GM18870 (cell line): ENCODE measurements around the gene RHOT2.

Experiments used
- ATAC-seq: cut with Tn5 transposase; IDR thresholded peaks from one replicate; pipeline ENCODE4 v1.9.1; 2021; ENCODE audit warnings: moderate library complexity; ENCODE audit not compliant: unreplicated experiment

The RHOT2 gene

GRCh38 chr16:667780-668518, at the start of gene RHOT2:
Gene RHOT2, plus strand, starts transcription at chr16:668132. Its CDS starts 68 bp downstream, at chr16:668200.
- no peak for ATAC-seq

- no peak for ATAC-seq
Measured at GRCh38 chr16:619476-620100, 48.3 kb upstream of the RHOT2 start.

- no peak for ATAC-seq
Measured at GRCh38 chr16:620700-621525, 47.0 kb upstream of the RHOT2 start.

GRCh38 chr16:621526-622105, 46.3 kb upstream of the RHOT2 start:
- no peak for ATAC-seq

- no peak for ATAC-seq
Measured at GRCh38 chr16:622920-623280, 45.0 kb upstream of the RHOT2 start.

- ATAC-seq, result no peak
Measured at GRCh38 chr16:624526-625070, 43.3 kb upstream of the RHOT2 start.

- no peak for ATAC-seq
Measured at GRCh38 chr16:625117-625976, 42.6 kb upstream of the RHOT2 start.

DNA sequence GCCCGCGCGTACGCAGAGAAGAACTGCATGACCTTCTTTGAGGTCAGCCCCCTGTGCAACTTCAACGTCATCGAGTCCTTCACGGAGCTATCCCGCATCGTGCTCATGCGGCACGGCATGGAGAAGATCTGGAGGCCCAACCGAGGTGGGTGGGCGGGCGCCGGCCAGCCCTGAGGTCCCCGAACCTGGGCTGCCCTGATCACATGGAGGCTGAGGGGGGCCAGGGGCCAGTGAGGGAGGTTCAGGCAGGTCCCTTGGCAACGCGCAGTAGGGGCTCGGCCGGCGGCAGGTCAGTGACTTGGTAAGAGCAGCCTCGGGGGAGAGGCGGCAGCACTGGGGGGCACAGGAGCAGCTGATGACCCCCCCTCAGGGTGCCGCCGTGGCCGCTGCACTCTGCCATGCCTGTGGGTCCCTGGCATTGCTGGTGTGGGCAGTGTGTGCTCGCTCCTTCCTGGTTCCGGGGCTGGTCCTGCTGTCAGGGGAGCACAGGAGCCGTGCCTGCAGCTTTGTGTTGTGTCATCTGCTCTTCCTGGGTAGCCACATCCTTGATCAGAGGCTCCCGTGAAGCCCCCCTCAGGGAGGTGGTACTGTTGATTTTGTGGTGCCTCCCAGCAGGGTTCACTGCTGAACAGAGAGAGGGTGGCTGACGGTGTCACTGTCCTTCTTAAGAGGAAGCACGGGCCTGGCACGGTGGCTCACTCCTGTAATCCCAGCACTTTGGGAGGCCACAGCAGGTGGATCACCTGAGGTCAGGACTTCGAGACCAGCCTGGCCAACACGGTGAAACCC, 41.8 kb upstream of the RHOT2 start:
- no peak for ATAC-seq

GRCh38 chr16:626787-627453, 41.0 kb upstream of the RHOT2 start:
- no peak for ATAC-seq

DNA sequence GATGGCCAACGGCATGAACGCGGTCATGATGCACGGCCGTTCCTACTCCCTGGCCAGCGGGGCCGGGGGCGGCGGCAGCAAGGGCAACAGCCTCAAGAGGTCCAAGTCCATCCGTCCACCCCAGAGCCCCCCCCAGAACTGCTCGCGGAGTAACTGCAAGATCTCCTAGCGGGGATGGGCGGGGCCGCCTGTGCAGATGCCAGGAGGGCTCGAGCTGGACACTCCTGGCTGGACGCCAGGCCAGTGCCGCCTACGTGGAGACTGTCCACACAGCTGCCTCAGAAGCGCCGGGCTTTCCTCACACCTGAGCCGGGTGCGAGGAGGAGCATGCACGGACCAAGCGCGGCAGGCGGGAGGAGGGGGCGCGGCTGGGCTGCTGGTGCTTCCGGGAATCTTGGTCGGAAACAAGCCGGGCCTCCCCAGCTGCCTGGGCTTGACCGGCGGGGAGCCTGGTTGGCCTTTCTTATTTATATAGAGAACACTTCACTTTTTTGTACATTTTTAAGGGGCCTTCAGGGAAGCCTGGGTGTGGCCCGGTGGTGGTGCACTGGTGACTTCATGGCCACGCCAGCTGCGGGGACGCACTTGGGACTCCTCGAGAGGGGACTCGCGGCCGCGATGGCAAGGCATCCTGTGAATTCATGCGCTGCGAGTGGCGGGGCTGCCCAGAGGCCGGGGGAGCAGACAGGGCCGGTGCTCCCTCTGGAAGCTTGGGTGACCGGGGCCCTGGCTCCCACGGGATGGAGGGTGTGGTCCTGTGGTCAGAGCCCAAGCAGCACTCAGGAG, 40.3 kb upstream of the RHOT2 start:
- no peak for ATAC-seq

- no peak for ATAC-seq
Measured at GRCh38 chr16:628321-629061, 39.4 kb upstream of the RHOT2 start.

DNA sequence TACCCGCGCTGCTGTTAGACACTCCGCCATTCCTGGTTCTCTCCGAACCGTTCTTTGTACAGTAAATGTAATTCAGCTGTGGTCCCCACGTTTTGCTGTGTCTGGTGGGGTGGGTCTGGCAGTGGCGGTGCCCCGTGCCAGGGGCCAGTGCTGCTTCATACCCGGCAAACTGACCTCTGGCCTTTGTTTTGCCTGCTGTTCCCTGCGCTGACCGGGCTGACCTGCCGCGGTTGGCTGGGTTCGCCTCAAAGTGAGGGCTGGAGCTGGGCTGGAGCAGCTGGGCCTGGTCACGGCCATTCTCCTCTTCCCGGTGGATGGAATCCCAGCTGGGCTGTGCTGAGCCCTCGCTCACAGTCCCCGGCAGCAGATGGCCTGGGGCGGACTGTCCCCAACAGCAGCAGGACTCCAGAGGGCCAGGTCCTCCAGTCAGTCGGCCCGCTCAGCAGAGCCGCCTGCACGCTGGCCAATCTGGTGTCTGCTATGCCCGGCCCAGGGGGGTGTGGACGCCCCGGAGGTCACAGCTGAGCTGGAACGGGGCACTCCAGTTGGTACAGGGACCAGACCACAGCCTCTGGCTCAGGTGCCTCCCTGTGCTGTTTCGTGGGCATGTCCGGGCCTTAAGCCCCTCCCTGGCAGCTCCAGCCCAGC, 38.6 kb upstream of the RHOT2 start:
- ATAC-seq, result no peak

- no peak for ATAC-seq
Measured at GRCh38 chr16:629833-630248, 38.1 kb upstream of the RHOT2 start.

- ATAC-seq, result no peak
Measured at GRCh38 chr16:630249-630814, 37.6 kb upstream of the RHOT2 start.

GRCh38 chr16:630815-631405, 37.0 kb upstream of the RHOT2 start, which contains the start of gene WFIKKN1:
Gene WFIKKN1, plus strand, starts transcription at chr16:630985. Its CDS starts 269 bp downstream, at chr16:631254.
- ATAC-seq, result no peak

DNA sequence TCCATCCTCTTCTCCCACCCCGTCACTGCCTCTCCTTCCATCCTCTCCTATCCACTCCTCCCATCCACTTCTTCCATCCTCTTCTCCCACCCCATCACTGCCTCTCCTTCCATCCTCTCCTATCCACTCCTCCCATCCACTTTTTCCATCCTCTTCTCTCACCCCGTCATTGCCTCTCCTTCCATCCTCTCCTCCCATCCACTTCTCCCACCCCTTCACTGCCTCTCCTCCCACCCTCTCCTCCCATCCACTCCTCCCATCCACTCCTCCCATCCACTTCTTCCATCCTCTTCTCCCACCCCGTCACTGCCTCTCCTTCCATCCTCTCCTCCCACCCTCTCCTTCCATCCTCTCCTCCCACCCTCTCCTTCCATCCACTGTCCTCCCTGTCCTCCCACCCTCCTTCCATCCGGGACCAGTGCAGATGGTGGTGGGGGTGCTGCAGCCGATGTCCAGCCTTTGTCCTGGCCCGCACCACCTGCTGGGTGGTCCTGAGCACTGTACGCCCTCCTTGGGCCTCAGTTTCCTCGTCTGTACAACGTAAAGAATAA, 36.0 kb upstream of the RHOT2 start:
- ATAC-seq, result no peak
